ENCODE measurements around the gene LRP5. TPM values are rescaled to one million over a fixed set of nuclear protein-coding genes. Genes with fewer than 3 reads are reported as not detected.

The LRP5 gene
- total RNA-seq, 4 donors from 2014 or later: 27.3 to 60.1 (median 35.0) TPM

DNA sequence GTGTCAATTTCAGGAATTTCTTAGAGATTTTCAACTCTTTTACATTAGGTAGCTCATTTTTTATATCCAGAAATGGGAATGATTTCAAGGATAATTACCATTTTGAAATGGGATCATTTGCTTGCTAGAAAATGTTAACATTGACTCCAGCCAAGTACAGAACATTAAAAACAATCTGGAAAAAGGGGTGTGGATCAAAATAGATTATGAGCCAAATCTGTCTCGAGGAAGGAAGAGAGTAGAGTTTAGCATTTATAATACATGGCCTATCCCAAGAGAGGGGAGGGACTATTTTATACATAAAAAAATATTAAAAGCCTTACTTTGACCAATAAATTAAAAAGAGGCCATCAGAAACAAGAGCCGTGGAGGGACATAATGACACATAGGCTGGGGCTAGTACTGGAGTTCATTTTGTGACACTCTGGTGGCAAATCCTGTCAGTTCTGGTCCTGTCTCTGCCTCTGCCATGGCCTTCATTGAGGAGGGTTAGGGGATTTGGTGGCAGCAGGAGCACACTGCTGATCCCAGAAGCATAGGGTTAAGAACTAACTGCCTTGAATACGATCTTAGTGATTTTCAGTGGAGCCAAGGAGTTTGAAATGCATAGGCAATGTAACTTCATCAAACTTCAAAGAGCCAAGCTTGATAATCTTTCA lies 168.6 kb downstream of the LRP5 start:
- no peak for DNase-seq (ENCODE audit: low spot score in 2 of 2)
- Histone ChIP-seq H3K27ac (no peak overlapping the region), H3K4me3 (no peak overlapping the region), H3K9me3 (no peaks in the 10 kb centered on the region), H3K36me3 (no peaks in the 10 kb centered on the region), H3K27me3 (no peaks in the 10 kb centered on the region), H3K4me1 (peaks cover 30% of the 10 kb centered on the region)
- no peak for TF ChIP-seq EP300 (IDR thresholded peaks at IDR 0.05)
- TF ChIP-seq CTCF (IDR thresholded peaks at IDR 0.05): no peak
- TF ChIP-seq POLR2AphosphoS5 (IDR thresholded peaks at IDR 0.05): no peak
- TF ChIP-seq POLR2A (IDR thresholded peaks at IDR 0.05): no peak
- 34% methylated on average over 3 of the region's 3 CpGs for WGBS

GRCh38 chr11:68481579-68482240 lies 169.3 kb downstream of the LRP5 start:
- DNase-seq (ENCODE audit: low spot score in 2 of 2): no peak
- Histone ChIP-seq H3K27ac (no peak overlapping the region), H3K36me3 (no peaks in the 10 kb centered on the region), H3K9me3 (no peaks in the 10 kb centered on the region), H3K4me1 (peaks cover 28% of the 10 kb centered on the region), H3K4me3 (no peak overlapping the region), H3K27me3 (no peaks in the 10 kb centered on the region)
- TF ChIP-seq EP300 (IDR thresholded peaks at IDR 0.05) (no peak), POLR2AphosphoS5 (IDR thresholded peaks at IDR 0.05) (no peak), POLR2A (IDR thresholded peaks at IDR 0.05) (no peak), CTCF (IDR thresholded peaks at IDR 0.05) (no peak)
- WGBS: 78% methylated on average over 6 of the region's 6 CpGs

- 100% methylated on average over 1 of the region's 1 CpG for WGBS
- Histone ChIP-seq H3K4me3 (no peak overlapping the region), H3K36me3 (no peaks in the 10 kb centered on the region), H3K4me1 (peaks cover 3% of the 10 kb centered on the region), H3K27ac (no peak overlapping the region), H3K27me3 (no peaks in the 10 kb centered on the region), H3K9me3 (no peaks in the 10 kb centered on the region)
- TF ChIP-seq POLR2AphosphoS5 (IDR thresholded peaks at IDR 0.05): no peak
- TF ChIP-seq CTCF (IDR thresholded peaks at IDR 0.05): no peak
- TF ChIP-seq EP300 (IDR thresholded peaks at IDR 0.05): no peak
- TF ChIP-seq POLR2A (IDR thresholded peaks at IDR 0.05): no peak
- no peak for DNase-seq (ENCODE audit: low spot score in 2 of 2)
Measured at GRCh38 chr11:68488623-68489022, 176.2 kb downstream of the LRP5 start.

DNA sequence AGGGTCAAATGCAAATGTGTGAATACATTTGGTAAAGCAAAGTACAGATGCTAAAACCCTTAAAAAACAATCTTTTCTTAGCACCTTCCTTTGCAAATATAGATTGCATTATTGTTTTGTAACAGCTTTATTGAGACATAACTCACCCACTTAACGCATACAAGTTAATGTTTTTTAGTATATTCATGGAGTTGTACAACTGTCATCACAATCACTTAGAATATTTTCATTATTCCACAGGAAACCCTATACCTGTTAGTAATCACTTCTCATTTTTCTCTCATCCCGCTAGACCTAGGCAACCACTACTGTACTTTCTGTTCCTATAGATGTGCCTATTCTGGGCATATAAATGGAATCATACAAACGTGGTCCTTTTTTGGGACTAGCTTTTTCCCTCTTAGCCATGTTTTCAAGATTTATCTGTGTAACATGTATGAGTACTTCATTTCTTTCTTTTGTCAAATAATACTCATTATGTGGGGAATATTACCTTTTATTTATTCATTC lies 182.9 kb downstream of the LRP5 start:
- H3K27me3 ChIP-seq: no peaks in the 10 kb centered on the region
- H3K36me3 ChIP-seq: no peaks in the 10 kb centered on the region
- no peak for DNase-seq (ENCODE audit: low spot score in 2 of 2)
- TF ChIP-seq POLR2AphosphoS5 (IDR thresholded peaks at IDR 0.05): no peak
- no peak for TF ChIP-seq POLR2A (IDR thresholded peaks at IDR 0.05)
- TF ChIP-seq CTCF (IDR thresholded peaks at IDR 0.05): no peak
- no peak overlapping the region for H3K27ac ChIP-seq
- no peaks in the 10 kb centered on the region for H3K9me3 ChIP-seq
- peaks cover 32% of the 10 kb centered on the region for H3K4me1 ChIP-seq
- H3K4me3 ChIP-seq: no peak overlapping the region
- 58% methylated on average over 3 of the region's 3 CpGs for WGBS

- H3K36me3 ChIP-seq: no peaks in the 10 kb centered on the region
- H3K9me3 ChIP-seq: no peaks in the 10 kb centered on the region
- no peaks in the 10 kb centered on the region for H3K27me3 ChIP-seq
- H3K4me1 ChIP-seq: peaks cover 37% of the 10 kb centered on the region
- no peak for DNase-seq (ENCODE audit: low spot score in 2 of 2)
- H3K4me3 ChIP-seq: no peak overlapping the region
- 90% methylated on average over 3 of the region's 3 CpGs for WGBS
- no peak overlapping the region for H3K27ac ChIP-seq
- TF ChIP-seq POLR2AphosphoS5 (IDR thresholded peaks at IDR 0.05) (no peak), EP300 (IDR thresholded peaks at IDR 0.05) (no peak), CTCF (IDR thresholded peaks at IDR 0.05) (no peak), POLR2A (IDR thresholded peaks at IDR 0.05) (no peak)
Measured at GRCh38 chr11:68495872-68496271, 183.5 kb downstream of the LRP5 start.

Data from suprapubic skin (tissue), 4 donors.